NCI-H1694 treated with DMSO at 0.1 percent for 48 hours (cell line): Measurements from ENCODE around the gene APC.

Source experiments
- DNase-seq: peaks from one replicate; lab custom pipeline; 2025; lab: John Stamatoyannopoulos, UW

The APC gene

DNA sequence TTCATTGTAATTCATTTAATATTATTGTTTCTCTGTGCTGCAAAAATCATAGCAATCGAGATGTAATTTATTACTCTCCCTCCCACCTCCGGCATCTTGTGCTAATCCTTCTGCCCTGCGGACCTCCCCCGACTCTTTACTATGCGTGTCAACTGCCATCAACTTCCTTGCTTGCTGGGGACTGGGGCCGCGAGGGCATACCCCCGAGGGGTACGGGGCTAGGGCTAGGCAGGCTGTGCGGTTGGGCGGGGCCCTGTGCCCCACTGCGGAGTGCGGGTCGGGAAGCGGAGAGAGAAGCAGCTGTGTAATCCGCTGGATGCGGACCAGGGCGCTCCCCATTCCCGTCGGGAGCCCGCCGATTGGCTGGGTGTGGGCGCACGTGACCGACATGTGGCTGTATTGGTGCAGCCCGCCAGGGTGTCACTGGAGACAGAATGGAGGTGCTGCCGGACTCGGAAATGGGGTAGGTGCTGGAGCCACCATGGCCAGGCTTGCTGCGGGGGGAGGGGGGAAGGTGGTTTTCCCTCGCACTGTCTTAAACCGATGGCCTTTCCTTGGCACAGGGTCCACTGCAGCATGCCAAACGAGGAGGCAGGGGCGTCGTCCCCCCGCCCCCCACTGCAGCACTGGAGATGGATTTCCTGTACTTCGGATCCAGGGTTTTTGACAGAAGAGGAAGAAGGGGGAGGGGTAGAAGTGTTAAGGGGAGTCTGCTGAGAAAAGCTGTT is at the start of gene APC:
APC (plus strand) TSS at position 423 of the 728 bp plus-strand sequence. CDS start 17,006 bp downstream, outside the sequence.
- DNase-seq = peak; percentile 79

GRCh38 chr5:112689155-112689909 is 48.4 kb upstream of the APC start:
- DNase-seq = no peak

GRCh38 chr5:112690605-112691338 is 46.9 kb upstream of the APC start:
- DNase-seq = no peak

DNA sequence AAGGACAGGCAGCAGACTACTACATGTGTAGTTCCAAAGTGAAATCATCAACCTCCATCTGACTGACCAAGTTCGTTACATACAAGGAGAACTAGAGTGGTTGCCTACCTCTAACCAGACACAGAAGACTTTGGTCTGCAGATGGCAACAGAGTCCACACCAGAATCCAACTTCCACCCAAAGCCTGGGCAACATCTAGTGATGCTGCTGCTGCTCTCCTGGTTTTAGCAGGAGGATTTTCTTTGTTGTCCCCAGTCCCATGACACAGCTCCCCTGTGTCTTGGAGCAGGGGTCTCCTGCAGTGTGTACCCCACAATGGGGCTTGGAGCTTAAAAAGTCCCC is 46.4 kb upstream of the APC start:
- no peak for DNase-seq

GRCh38 chr5:112691758-112692157 is 45.9 kb upstream of the APC start:
- DNase-seq = no peak

GRCh38 chr5:112692472-112692871 is 45.2 kb upstream of the APC start:
- DNase-seq = no peak

- DNase-seq = no peak
Observed at GRCh38 chr5:112693301-112693700, 44.4 kb upstream of the APC start.

GRCh38 chr5:112694853-112695709 is 42.6 kb upstream of the APC start:
- DNase-seq = no peak

- no peak for DNase-seq
Observed at GRCh38 chr5:112696786-112697185, 40.9 kb upstream of the APC start.

DNA sequence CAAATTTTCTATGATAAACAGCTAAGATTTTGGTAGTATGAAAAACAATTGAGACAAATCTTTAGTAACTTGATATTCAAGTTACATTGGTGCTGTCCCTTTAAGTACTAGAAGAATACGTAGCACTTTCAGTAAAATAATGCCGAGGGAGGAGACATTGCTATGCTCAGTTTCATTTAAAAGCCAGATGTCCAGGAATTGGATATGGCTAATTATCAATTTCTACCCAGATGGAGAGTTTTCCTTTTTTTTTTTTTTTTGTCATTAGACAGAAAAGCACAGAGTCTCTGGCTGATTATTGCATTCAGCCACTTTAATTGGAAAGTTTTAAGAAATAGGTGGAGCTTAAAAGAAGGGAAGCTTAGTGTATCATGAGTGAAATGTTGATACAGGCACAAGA is 40.4 kb upstream of the APC start:
- peak; percentile 56 for DNase-seq

DNA sequence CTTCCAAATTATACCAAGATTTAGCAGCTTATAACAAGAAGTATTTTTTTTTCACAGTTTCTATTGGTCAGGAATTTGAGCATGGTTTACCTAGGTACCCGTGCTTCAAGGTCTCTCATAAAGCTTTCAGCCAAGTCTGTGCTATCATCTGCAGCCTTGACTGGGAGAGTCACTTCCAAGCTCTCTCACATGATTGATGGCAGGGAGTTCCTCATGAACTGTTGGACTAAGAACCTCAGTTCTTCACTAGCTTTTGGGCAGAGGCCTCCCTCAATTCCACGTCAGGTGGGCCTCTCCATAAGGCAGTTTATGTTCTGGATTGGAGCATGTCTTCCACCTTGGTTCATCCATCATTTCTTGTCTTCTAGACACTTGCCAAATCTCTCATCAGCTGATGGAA is 39.9 kb upstream of the APC start:
- DNase-seq = no peak

- DNase-seq = no peak
Observed at GRCh38 chr5:112703866-112704820, 33.5 kb upstream of the APC start.

GRCh38 chr5:112706446-112707016 is 31.2 kb upstream of the APC start:
- DNase-seq = no peak

DNA sequence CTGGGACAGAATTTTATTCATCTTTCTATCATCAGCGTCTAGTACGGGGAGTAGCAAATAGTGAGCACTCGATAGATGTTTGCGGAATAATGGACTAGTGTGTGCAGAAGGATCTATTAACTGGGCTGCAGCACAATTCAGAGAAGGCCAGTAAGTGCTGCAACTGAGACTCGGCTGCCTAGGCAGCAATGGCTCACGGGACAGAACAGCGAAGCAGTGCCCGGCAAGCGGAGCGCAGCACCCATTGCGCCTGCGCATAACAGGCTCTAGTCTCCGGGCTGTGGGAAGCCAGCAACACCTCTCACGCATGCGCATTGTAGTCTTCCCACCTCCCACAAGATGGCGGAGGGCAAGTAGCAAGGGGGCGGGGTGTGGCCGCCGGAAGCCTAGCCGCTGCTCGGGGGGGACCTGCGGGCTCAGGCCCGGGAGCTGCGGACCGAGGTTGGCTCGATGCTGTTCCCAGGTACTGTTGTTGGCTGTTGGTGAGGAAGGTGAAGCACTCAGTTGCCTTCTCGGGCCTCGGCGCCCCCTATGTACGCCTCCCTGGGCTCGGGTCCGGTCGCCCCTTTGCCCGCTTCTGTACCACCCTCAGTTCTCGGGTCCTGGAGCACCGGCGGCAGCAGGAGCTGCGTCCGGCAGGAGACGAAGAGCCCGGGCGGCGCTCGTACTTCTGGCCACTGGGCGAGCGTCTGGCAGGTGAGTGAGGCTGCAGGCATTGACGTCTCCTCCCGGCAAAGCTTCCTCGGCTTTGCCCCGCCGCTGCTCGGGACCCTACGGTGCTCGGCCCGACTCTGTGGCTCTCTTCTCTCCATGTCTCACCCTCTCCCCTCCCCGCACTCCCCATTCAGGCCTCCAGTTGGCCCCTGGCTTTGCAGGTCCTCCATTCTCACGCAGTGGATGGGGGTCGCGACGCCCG is 30.2 kb upstream of the APC start:
- peak; percentile 95 for DNase-seq

GRCh38 chr5:112708103-112708622 is 29.5 kb upstream of the APC start:
- no peak for DNase-seq

- DNase-seq = no peak
Observed at GRCh38 chr5:112709416-112709815, 28.3 kb upstream of the APC start.

DNA sequence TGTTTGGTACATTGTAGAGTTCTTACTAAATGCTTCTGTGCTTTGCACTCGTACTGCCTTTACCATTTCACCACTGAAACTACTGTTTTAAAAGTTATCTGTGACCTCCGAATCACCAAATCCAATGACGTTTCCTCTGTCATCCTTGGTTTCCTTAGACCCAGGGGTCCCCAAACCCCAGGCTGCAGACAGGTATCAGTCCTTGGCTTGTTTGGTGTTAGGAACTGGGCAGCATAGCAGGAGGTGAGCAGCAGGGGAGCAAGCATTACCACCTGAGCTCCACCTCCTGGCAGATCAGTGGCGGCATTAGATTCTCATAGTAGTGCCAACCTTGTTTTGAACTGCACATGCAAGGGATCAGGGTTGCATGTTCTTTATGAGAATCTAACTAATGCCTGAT is 26.8 kb upstream of the APC start:
- DNase-seq = no peak

DNA sequence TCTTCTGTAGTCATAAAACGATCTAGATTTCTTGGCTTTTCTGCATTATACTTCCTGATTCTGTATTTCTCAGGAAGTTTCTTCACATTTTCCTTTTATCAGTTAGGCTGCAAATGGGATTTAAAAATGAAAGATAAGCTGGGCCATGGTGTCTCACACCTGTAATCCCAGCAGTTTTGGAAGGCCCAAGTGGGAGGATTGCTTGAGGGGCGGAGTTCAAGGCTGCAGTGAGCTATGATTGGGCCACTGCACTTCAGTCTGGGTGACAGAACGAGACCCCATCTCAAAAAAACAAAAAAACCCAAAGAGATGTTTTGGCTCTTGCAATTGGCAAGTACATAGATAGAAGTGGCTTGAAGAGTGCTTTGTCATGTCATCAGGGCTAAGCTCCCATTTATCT is 26.2 kb upstream of the APC start:
- no peak for DNase-seq

DNA sequence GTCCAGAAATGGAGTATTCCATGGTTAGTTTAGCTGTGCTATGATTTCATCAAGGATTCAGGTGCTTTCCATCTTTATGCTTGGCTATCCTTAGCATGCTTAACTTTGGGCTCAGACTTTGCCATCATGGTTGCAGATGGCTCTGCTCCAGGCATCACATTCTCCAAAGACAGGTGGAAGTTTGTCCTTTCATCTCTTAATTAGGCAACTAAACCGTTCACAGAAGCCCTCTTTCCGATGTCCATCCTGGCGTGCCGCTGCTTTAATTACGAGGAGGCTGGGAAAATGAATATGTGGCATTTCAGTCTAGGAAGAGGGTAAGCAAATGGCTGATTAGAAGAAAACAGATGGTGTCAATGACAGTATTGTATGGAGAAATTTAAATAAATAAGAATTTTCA is 24.5 kb upstream of the APC start:
- DNase-seq = no peak
